NT2/D1 (cell line): ENCODE measurements around the gene PDE5A.

ENCODE experiments used
- SUZ12 ChIP-seq: IDR thresholded peaks from 2 replicates; pipeline ENCODE4 v1.6.1; 2011; ENCODE audit not compliant: insufficient read length, insufficient read depth; ENCODE audit errors: extremely low read depth
- YY1 ChIP-seq: IDR thresholded peaks from 2 replicates; pipeline ENCODE4 v1.6.1; 2011; ENCODE audit not compliant: insufficient read length, insufficient read depth
- ZNF274 ChIP-seq: IDR thresholded peaks from 2 replicates; pipeline ENCODE4 v1.6.1; 2011; ENCODE audit warnings: mild to moderate bottlenecking, low read depth, low read length

- TF ChIP-seq YY1: no peak
- no peak for TF ChIP-seq ZNF274
- TF ChIP-seq SUZ12: no peak
Measured at GRCh38 chr4:119656342-119656741, 27.7 kb upstream of the PDE5A start.
